GM23248 (cell line): ENCODE data around the gene TENM4. TPM values are rescaled to one million over a fixed set of nuclear protein-coding genes. Genes with fewer than 3 reads are reported as not detected.

Source experiments
- DNase-seq: peaks from one replicate; pipeline ENCODE4 v3.0.0-alpha.2; 2015
- H2AFZ ChIP-seq: fragments of 200-600 bp; sonication (generic); 2 replicates; pipeline ENCODE4 v1.6.1; 2016; ENCODE audit warnings: antibody characterized with exemption
- H3F3A ChIP-seq: fragments of 200-600 bp; sonication (generic); 2 replicates; pipeline ENCODE4 v1.6.1; 2016; ENCODE audit warnings: mild to moderate bottlenecking, antibody characterized with exemption, mixed run types; ENCODE audit not compliant: insufficient read depth
- H3K27ac ChIP-seq: fragments of 200-600 bp; sonication (generic); 2 replicates; pipeline ENCODE4 v1.5.1; 2016; ENCODE audit warnings: mild to moderate bottlenecking
- H3K27me3 ChIP-seq: fragments of 200-600 bp; sonication (generic); replicated peaks from 2 replicates; pipeline ENCODE4 v1.6.1; 2016; ENCODE audit warnings: mild to moderate bottlenecking; ENCODE audit not compliant: insufficient read depth
- H3K36me3 ChIP-seq: fragments of 200-600 bp; sonication (generic); 2 replicates; pipeline ENCODE4 v1.6.1; 2016; ENCODE audit warnings: low read depth, mild to moderate bottlenecking
- H3K4me1 ChIP-seq: fragments of 200-600 bp; sonication (generic); 2 replicates; pipeline ENCODE4 v1.6.1; 2016; ENCODE audit warnings: mild to moderate bottlenecking; ENCODE audit not compliant: insufficient read depth
- H3K4me2 ChIP-seq: fragments of 200-600 bp; sonication (generic); one replicate; pipeline ENCODE4 v1.6.1; 2016; ENCODE audit warnings: mild to moderate bottlenecking; ENCODE audit not compliant: unreplicated experiment
- H3K4me3 ChIP-seq: fragments of 200-600 bp; sonication (generic); 2 replicates; pipeline ENCODE4 v1.5.1; 2016; ENCODE audit warnings: mild to moderate bottlenecking
- H3K79me2 ChIP-seq: fragments of 200-600 bp; sonication (generic); 2 replicates; pipeline ENCODE4 v1.6.1; 2016; ENCODE audit warnings: mild to moderate bottlenecking; ENCODE audit not compliant: insufficient read depth
- H3K9ac ChIP-seq: fragments of 200-600 bp; sonication (generic); 2 replicates; pipeline ENCODE4 v1.6.1; 2016; ENCODE audit warnings: mild to moderate bottlenecking
- H3K9me2 ChIP-seq: fragments of 200-600 bp; sonication (generic); 2 replicates; pipeline ENCODE4 v1.6.1; 2016; ENCODE audit warnings: mixed run types, mild to moderate bottlenecking, moderate library complexity; ENCODE audit not compliant: insufficient read depth
- H3K9me3 ChIP-seq: fragments of 200-600 bp; sonication (generic); one replicate; pipeline ENCODE4 v1.6.1; 2017; ENCODE audit warnings: low read depth
- H4K20me1 ChIP-seq: fragments of 200-600 bp; sonication (generic); 2 replicates; pipeline ENCODE4 v1.6.0; 2016; ENCODE audit not compliant: insufficient read depth
- EZH2 ChIP-seq: fragments of 200-600 bp; sonication (generic); IDR thresholded peaks from 2 replicates; pipeline ENCODE4 v1.6.1; 2018; ENCODE audit warnings: antibody characterized with exemption, mild to moderate bottlenecking; ENCODE audit not compliant: insufficient read depth, poor library complexity, severe bottlenecking
- EZH2phosphoT487 ChIP-seq: fragments of 200-600 bp; sonication (generic); IDR thresholded peaks from 2 replicates; pipeline ENCODE4 v1.6.1; 2018; ENCODE audit warnings: antibody characterized with exemption, moderate library complexity, mild to moderate bottlenecking, low read depth; ENCODE audit not compliant: insufficient read depth
- WGBS, 2 experiments: methylation state at CpG; one replicate each; pipeline ENCODE4 v1.1.6; 2015 to 2017; ENCODE audit warnings: low lambda C conversion rate in 2 of 2, low coverage in 1 of 2; ENCODE audit errors: missing lambda C conversion rate in 2 of 2; 5-methylcytosine and 5-hydroxymethylcytosine counted together
- in situ Hi-C: fragments of 300-500 bp; cut with MboI; formaldehyde crosslinking; loops from 2 replicates; pipeline ENCODE4 v1.15.0; 2020
- polyA plus RNA-seq: library from polyadenylated mRNA; unstranded; fragments of >200 nt; fragmentation: Nextera tagmentation; extraction: Ambion mirVana; gene quantifications from 2 replicates; pipeline ENCODE4 v1.2.1, GENCODE V29; 2016
- total RNA-seq: library from RNA; depleted of rRNA; stranded (reverse); fragments of >200 nt; shearing (Covaris generic); gene quantifications from 2 replicates; pipeline ENCODE4 v1.2.3, GENCODE V29; 2014

TENM4 gene
- total and polyA plus RNA-seq, 2 experiments from 2014 or later: 0.11 to 0.48 TPM

- no peak overlapping the region for H3K4me3 ChIP-seq
- in situ Hi-C loops: no loop called here
- no peaks in the 10 kb centered on the region for H3K79me2 ChIP-seq
- 0 out of 2 replicates have a peak, but pooled peaks cover 3% of the 10 kb centered on the region for H3K4me1 ChIP-seq
- no peak overlapping the region for H3K9ac ChIP-seq
- no peak overlapping the region for H3K27ac ChIP-seq
- no peak overlapping the region for H2AFZ ChIP-seq
- H3K4me2 ChIP-seq: peak overlapping the region; percentile 12
- 31 to 32% methylated on average over 9 of the region's 9 CpGs for WGBS, 2 experiments
- DNase-seq: peak; percentile 49
- H3K9me2 ChIP-seq: no peaks in the 10 kb centered on the region
- no peaks in the 10 kb centered on the region for H3K36me3 ChIP-seq
- H3K9me3 ChIP-seq: no peaks in the 10 kb centered on the region
- H3K27me3 ChIP-seq: 0 out of 2 replicates have a peak, but pooled peaks cover 13% of the 10 kb centered on the region
- no peaks in the 10 kb centered on the region for H4K20me1 ChIP-seq
- H3F3A ChIP-seq: 0 out of 2 replicates have a peak, but pooled peaks cover 5% of the 10 kb centered on the region
- TF ChIP-seq EZH2phosphoT487 (no peak), EZH2 (no peak)
These were observed 166.0 kb downstream of the TENM4 start for GRCh38 chr11:79274636-79275331.

- Histone ChIP-seq H3F3A (0 out of 2 replicates have a peak, but pooled peaks cover 5% of the 10 kb centered on the region), H3K4me1 (0 out of 2 replicates have a peak, but pooled peaks cover 3% of the 10 kb centered on the region), H3K27me3 (peaks cover 19% of the 10 kb centered on the region; the same call in 1 of the 2 replicates), H3K4me2 (no peak overlapping the region), H3K9ac (no peak overlapping the region), H2AFZ (no peak overlapping the region), H3K9me2 (no peaks in the 10 kb centered on the region), H4K20me1 (no peaks in the 10 kb centered on the region), H3K36me3 (no peaks in the 10 kb centered on the region), H3K4me3 (no peak overlapping the region), H3K27ac (no peak overlapping the region), H3K79me2 (no peaks in the 10 kb centered on the region), H3K9me3 (no peaks in the 10 kb centered on the region)
- WGBS, 2 experiments: 59 to 65% methylated on average over 3 of the region's 3 CpGs
- in situ Hi-C loops: no loop called here
- TF ChIP-seq EZH2 (no peak), EZH2phosphoT487 (no peak)
- DNase-seq: no peak
These were observed 167.0 kb downstream of the TENM4 start for GRCh38 chr11:79273781-79274180.

GRCh38 chr11:79269611-79270307, 171.1 kb downstream of the TENM4 start:
- Histone ChIP-seq H4K20me1 (no peaks in the 10 kb centered on the region), H3K4me3 (no peak overlapping the region), H3K79me2 (no peaks in the 10 kb centered on the region), H3K9me2 (no peaks in the 10 kb centered on the region), H3K27ac (no peak overlapping the region), H3K9me3 (no peaks in the 10 kb centered on the region), H3K4me2 (no peak overlapping the region), H3K27me3 (peaks cover 14% of the 10 kb centered on the region; the same call in 1 of the 2 replicates), H3K36me3 (no peaks in the 10 kb centered on the region), H3K9ac (no peak overlapping the region), H2AFZ (no peak overlapping the region), H3K4me1 (0 out of 2 replicates have a peak, but pooled peaks cover 1% of the 10 kb centered on the region), H3F3A (0 out of 2 replicates have a peak, but pooled peaks cover 3% of the 10 kb centered on the region)
- in situ Hi-C loops: no loop called here
- 42 to 47% methylated on average over 6 of the region's 6 CpGs for WGBS, 2 experiments
- no peak for TF ChIP-seq EZH2
- TF ChIP-seq EZH2phosphoT487: no peak
- DNase-seq: no peak

GRCh38 chr11:79266396-79266795, 174.4 kb downstream of the TENM4 start:
- TF ChIP-seq EZH2: no peak
- TF ChIP-seq EZH2phosphoT487: no peak
- no peak overlapping the region for H3K27ac ChIP-seq
- H3K4me2 ChIP-seq: no peak overlapping the region
- no peak overlapping the region for H3K4me3 ChIP-seq
- in situ Hi-C loops: no loop called here
- WGBS, 2 experiments: 52 to 79% methylated on average over 1 of the region's 1 CpG
- no peaks in the 10 kb centered on the region for H3K79me2 ChIP-seq
- DNase-seq: no peak
- no peaks in the 10 kb centered on the region for H3K9me3 ChIP-seq
- no peak overlapping the region for H3K9ac ChIP-seq
- H3K27me3 ChIP-seq: peaks cover 22% of the 10 kb centered on the region; the same call in 1 of the 2 replicates
- no peak overlapping the region for H2AFZ ChIP-seq
- H4K20me1 ChIP-seq: no peaks in the 10 kb centered on the region
- no peaks in the 10 kb centered on the region for H3K36me3 ChIP-seq
- no peaks in the 10 kb centered on the region for H3F3A ChIP-seq
- no peaks in the 10 kb centered on the region for H3K4me1 ChIP-seq
- no peaks in the 10 kb centered on the region for H3K9me2 ChIP-seq
